OCI-LY3 (cell line): ENCODE results near the gene CD2BP2.
"Not testable (repeated sequence)": the region's sequence is repeated elsewhere in the genome, so short reads cannot be mapped to it uniquely, and the experiment has no call there.

Experiments used
- CTCF ChIP-seq: fragments of 200-600, 300-600 bp; sonication (generic); IDR thresholded peaks from 2 replicates; pipeline ENCODE4 v1.5.1; 2014; ENCODE audit warnings: antibody characterized with exemption, low read length, low read depth
- EZH2phosphoT487 ChIP-seq: fragments of 200-600 bp; shearing (Covaris generic); IDR thresholded peaks from 2 replicates; pipeline ENCODE4 v1.6.1; 2018; ENCODE audit warnings: antibody characterized with exemption, mixed run types, low read depth

GRCh38 chr16:30335028-30335597 is 20.0 kb downstream of the CD2BP2 start:
- TF ChIP-seq EZH2phosphoT487, CTCF: not testable (repeated sequence)
